Smooth muscle cell (in vitro differentiated cells): Measurements from ENCODE around the gene EPHA6. TPM values are rescaled to one million over a fixed set of nuclear protein-coding genes. Genes with fewer than 3 reads are reported as not detected.

Source experiments
- DNase-seq: peaks from one replicate; lab custom pipeline; 2025; ENCODE audit not compliant: unreplicated experiment; lab: John Stamatoyannopoulos, UW
- H2AFZ ChIP-seq: fragments of 200-600 bp; sonication (generic); 2 replicates; pipeline ENCODE4 v1.6.0; 2016; ENCODE audit warnings: antibody characterized with exemption, low read depth, mild to moderate bottlenecking
- H3F3A ChIP-seq: fragments of 200-600 bp; sonication (generic); 2 replicates; pipeline ENCODE4 v1.6.0; 2017; ENCODE audit warnings: antibody characterized with exemption, low read depth
- H3K27ac ChIP-seq: fragments of 200-600 bp; sonication (generic); 2 replicates; pipeline ENCODE4 v1.5.1; 2016; ENCODE audit warnings: low read depth, mild to moderate bottlenecking
- H3K27me3 ChIP-seq: fragments of 200-600 bp; sonication (generic); 2 replicates; pipeline ENCODE4 v1.6.1; 2016; ENCODE audit warnings: low read depth, mild to moderate bottlenecking
- H3K36me3 ChIP-seq: fragments of 200-600 bp; sonication (generic); 2 replicates; pipeline ENCODE4 v1.5.1; 2016; ENCODE audit warnings: low read depth
- H3K4me1 ChIP-seq: fragments of 200-600 bp; sonication (generic); 2 replicates; pipeline ENCODE4 v1.5.1; 2016; ENCODE audit warnings: low read depth
- H3K4me2 ChIP-seq: fragments of 200-600 bp; sonication (generic); 2 replicates; pipeline ENCODE4 v1.6.0; 2016; ENCODE audit warnings: mild to moderate bottlenecking
- H3K4me3 ChIP-seq: fragments of 200-600 bp; sonication (generic); 2 replicates; pipeline ENCODE4 v1.5.1; 2016; ENCODE audit warnings: mild to moderate bottlenecking
- H3K79me2 ChIP-seq: fragments of 200-600 bp; sonication (generic); 2 replicates; pipeline ENCODE4 v1.6.0; 2016; ENCODE audit warnings: low read depth, mild to moderate bottlenecking
- H3K9ac ChIP-seq: fragments of 200-600 bp; sonication (generic); 2 replicates; pipeline ENCODE4 v1.6.0; 2016; ENCODE audit warnings: low read depth
- H3K9me3 ChIP-seq: fragments of 200-600 bp; sonication (generic); replicated peaks from 2 replicates; pipeline ENCODE4 v1.5.1; 2016; ENCODE audit warnings: low read depth
- H4K20me1 ChIP-seq: fragments of 200-600 bp; sonication (generic); 2 replicates; pipeline ENCODE4 v1.6.0; 2016; ENCODE audit warnings: low read depth
- CTCF ChIP-seq: fragments of 200-600 bp; sonication (generic); IDR thresholded peaks from 2 replicates; pipeline ENCODE4 v1.5.1; 2017; ENCODE audit warnings: borderline replicate concordance, mild to moderate bottlenecking, antibody characterized with exemption; ENCODE audit not compliant: insufficient read depth, poor library complexity, severe bottlenecking
- WGBS: methylation state at CpG from one replicate; pipeline ENCODE4 v1.1.7; 2016; ENCODE audit warnings: low lambda C conversion rate; 5-methylcytosine and 5-hydroxymethylcytosine counted together
- polyA plus RNA-seq: library from polyadenylated mRNA; unstranded; fragments of >200 nt; fragmentation: Nextera tagmentation; extraction: Ambion mirVana; gene quantifications from 2 replicates; pipeline ENCODE4 v1.2.1, GENCODE V29; 2016
- total RNA-seq: library from RNA; depleted of rRNA; stranded (reverse); fragments of >200 nt; gene quantifications from 2 replicates; pipeline ENCODE4 v1.2.3, GENCODE V29; 2014

EPHA6 gene
- total and polyA plus RNA-seq, 2 experiments from 2014 or later, result 0.36 to 0.51 TPM

DNA sequence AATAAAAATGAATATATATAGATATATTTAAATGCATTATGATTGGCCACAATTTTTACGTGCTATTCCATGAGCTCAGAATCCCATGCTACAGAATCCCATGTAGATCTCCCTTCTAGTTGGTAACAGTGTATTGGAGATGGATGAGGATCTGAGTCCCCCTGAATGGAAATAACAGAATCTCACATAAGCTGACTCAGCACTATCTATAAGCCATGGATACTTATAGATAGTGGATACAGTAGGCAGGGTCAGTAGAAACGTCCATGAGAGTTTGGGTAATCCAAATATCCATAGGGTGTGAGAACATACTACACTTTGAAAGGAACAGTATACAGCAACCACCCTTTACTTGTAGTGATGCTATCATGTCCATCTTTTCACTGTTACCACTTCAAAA is 375.4 kb downstream of the EPHA6 start:
- Histone ChIP-seq H2AFZ (no peak overlapping the region), H3F3A (no peaks in the 10 kb centered on the region), H3K4me2 (no peak overlapping the region), H3K79me2 (no peaks in the 10 kb centered on the region), H3K4me3 (no peak overlapping the region), H3K27me3 (no peaks in the 10 kb centered on the region), H3K4me1 (no peaks in the 10 kb centered on the region), H3K9me3 (no peaks in the 10 kb centered on the region), H3K27ac (no peak overlapping the region), H4K20me1 (no peaks in the 10 kb centered on the region), H3K9ac (no peak overlapping the region), H3K36me3 (no peaks in the 10 kb centered on the region)
- 83% methylated on average over 2 of the region's 2 CpGs for WGBS
- no peak for TF ChIP-seq CTCF
- no peak for DNase-seq

- Histone ChIP-seq H3F3A (no peaks in the 10 kb centered on the region), H4K20me1 (no peaks in the 10 kb centered on the region), H2AFZ (no peak overlapping the region), H3K4me3 (no peak overlapping the region), H3K4me1 (no peaks in the 10 kb centered on the region), H3K4me2 (no peak overlapping the region), H3K79me2 (no peaks in the 10 kb centered on the region), H3K9me3 (no peaks in the 10 kb centered on the region), H3K27ac (no peak overlapping the region), H3K27me3 (no peaks in the 10 kb centered on the region), H3K36me3 (no peaks in the 10 kb centered on the region), H3K9ac (no peak overlapping the region)
- 89% methylated on average over 4 of the region's 4 CpGs for WGBS
- DNase-seq, result no peak
- TF ChIP-seq CTCF, result no peak
Observed at GRCh38 chr3:97197083-97197482, 382.7 kb downstream of the EPHA6 start.

DNA sequence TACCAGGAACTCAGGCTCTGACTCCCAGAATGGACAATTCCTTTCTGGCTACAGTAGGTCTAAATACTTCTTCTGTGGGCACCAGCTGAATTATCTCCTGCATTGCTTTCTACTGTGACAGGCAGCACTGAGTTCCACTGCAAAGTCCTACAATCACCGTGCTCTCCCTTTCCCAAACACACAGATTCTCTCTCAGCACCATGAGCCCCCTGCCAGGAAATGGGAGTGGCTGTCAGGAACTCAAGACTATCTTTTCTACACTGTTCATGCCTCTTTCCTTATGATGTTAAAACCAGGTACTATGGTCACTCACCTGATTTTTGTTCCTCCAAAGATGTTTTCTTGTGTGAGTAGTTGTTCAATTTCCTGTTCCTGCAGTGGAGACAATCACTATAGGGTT is 383.4 kb downstream of the EPHA6 start:
- Histone ChIP-seq H3K27me3 (no peaks in the 10 kb centered on the region), H3K4me2 (no peak overlapping the region), H3K79me2 (no peaks in the 10 kb centered on the region), H3K9me3 (no peaks in the 10 kb centered on the region), H3K4me1 (no peaks in the 10 kb centered on the region), H3K9ac (no peak overlapping the region), H4K20me1 (no peaks in the 10 kb centered on the region), H2AFZ (no peak overlapping the region), H3K27ac (no peak overlapping the region), H3K4me3 (no peak overlapping the region), H3F3A (no peaks in the 10 kb centered on the region), H3K36me3 (no peaks in the 10 kb centered on the region)
- 82% methylated on average over 1 of the region's 1 CpG for WGBS
- no peak for TF ChIP-seq CTCF
- DNase-seq, result no peak

DNA sequence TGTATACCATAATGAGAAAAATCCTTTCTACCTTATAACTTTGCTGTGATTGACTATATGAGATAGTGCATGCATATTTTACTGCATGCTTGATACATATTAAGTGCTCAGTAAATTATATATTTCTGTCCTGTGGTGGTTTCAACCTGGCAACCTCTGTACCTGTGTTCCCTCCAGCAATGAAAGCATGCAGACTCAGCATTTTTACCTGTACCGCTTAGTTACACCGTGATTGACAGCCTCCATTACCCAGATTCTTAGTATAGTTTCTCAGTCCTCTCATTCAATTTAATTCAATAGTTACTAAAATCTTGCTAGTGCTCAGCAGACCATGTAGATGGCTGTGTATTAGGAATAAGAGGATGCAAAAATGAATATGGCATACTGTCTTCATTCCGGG is 386.0 kb downstream of the EPHA6 start:
- H3K9ac ChIP-seq, result no peak overlapping the region
- H3K36me3 ChIP-seq, result no peaks in the 10 kb centered on the region
- no peak overlapping the region for H3K4me3 ChIP-seq
- no peak overlapping the region for H2AFZ ChIP-seq
- no peaks in the 10 kb centered on the region for H3K79me2 ChIP-seq
- 86% methylated on average over 3 of the region's 3 CpGs for WGBS
- H3K4me2 ChIP-seq, result no peak overlapping the region
- no peaks in the 10 kb centered on the region for H3F3A ChIP-seq
- H4K20me1 ChIP-seq, result no peaks in the 10 kb centered on the region
- H3K27ac ChIP-seq, result no peak overlapping the region
- H3K9me3 ChIP-seq, result no peaks in the 10 kb centered on the region
- H3K4me1 ChIP-seq, result no peaks in the 10 kb centered on the region
- no peak for DNase-seq
- TF ChIP-seq CTCF, result no peak
- H3K27me3 ChIP-seq, result no peaks in the 10 kb centered on the region
